ENCODE data around the gene NXPH3.

NXPH3 gene

GRCh38 chr17:49630113-49630900, 54.6 kb downstream of the NXPH3 start:
- no peak for DNase-seq

- DNase-seq = no peak
Observed at GRCh38 chr17:49631496-49631895, 55.8 kb downstream of the NXPH3 start.
